Glomerular endothelial cell (primary cell): ENCODE measurements around the gene SCN3A. TPM values are rescaled to one million over a fixed set of nuclear protein-coding genes. Genes with fewer than 3 reads are reported as not detected.

Experiments used
- DNase-seq: peaks from one replicate; pipeline ENCODE4 v3.0.0-alpha.2; 2011; ENCODE audit warnings: low read depth, low spot score; ENCODE audit errors: extremely low read depth
- total RNA-seq: library from RNA; depleted of rRNA; stranded (reverse); fragments of >200 nt; gene quantifications from 2 replicates; pipeline ENCODE4 v1.2.3, GENCODE V29; 2015

Gene SCN3A
- total RNA-seq, 1 donor from 2014 or later: 0.35 TPM

DNA sequence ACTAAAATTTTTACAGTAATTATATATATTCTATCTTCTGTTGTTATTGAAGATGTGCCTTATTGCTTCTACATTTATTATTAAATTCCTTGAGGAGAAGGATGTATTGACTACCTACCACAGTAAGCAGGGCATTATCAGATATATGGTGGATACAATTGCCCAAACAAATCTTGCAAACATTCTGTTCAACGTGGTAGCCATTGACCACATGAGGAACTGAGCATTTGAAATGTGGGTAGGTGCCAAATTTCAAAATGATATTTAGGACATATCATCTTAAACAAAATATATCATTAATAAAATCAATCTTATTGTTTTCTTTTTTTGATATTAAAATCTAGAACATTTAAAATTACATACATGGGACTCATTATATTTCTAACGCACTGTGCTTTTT lies 11.1 kb downstream of the SCN3A start:
- no peak for DNase-seq

DNA sequence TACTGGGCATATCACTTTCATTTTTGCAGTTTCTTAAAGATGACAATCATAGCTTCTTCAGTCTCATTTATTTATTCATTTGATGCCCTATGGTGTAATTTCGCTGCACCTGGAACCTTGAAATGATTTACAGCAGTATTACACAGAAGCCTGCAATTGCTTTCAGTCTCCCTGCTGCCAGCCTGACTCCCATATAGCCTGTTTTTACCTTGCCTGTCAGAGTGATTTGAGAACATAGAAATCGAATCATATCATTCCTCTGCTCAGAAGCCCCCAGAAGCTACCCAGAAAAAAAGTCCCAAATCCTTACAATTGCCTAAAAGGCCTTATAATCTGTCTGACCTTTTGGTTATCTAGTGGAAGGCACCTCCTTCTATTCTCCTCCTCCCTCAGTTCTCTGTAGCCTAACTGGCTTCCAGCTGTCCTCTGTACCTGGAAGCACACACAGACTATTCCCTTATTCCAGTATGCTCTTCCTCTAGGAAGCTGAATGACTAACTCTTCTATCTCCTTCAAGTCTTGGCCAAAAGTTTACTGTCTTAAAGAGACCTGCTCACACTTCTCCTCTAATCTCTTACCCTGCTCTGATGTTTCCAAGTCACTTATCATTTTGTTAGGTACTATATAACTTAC lies 12.6 kb downstream of the SCN3A start:
- DNase-seq: no peak

GRCh38 chr2:165185633-165186032 lies 18.2 kb downstream of the SCN3A start:
- DNase-seq: no peak

- DNase-seq: no peak
These were observed 21.8 kb downstream of the SCN3A start for GRCh38 chr2:165182029-165182428.

- no peak for DNase-seq
These were observed 27.1 kb downstream of the SCN3A start for GRCh38 chr2:165176780-165177179.

DNA sequence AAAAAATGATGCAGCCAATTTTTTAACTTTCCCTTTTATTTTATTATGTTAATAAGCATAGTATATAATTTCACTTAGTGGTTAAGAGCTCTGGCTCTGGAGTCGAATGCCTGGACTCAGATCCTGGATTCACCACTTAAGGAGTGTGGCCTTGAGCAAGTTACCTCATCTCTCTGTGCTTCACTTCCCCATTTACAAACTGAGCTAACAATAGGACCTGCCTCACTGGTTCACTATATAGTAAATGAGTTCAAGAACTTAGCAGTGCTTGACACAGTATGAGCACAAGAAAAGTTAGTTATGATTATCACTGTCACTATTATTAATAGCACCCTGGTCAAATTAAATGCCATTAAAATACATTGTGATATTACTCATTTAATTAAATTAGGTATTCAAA lies 30.6 kb downstream of the SCN3A start:
- no peak for DNase-seq

GRCh38 chr2:165164201-165164600 lies 39.6 kb downstream of the SCN3A start:
- DNase-seq: no peak

- DNase-seq: no peak
These were observed 40.1 kb downstream of the SCN3A start for GRCh38 chr2:165163761-165164160.

GRCh38 chr2:165162466-165162865 lies 41.4 kb downstream of the SCN3A start:
- DNase-seq: no peak

- DNase-seq: no peak
These were observed 42.3 kb downstream of the SCN3A start for GRCh38 chr2:165161510-165161909.

DNA sequence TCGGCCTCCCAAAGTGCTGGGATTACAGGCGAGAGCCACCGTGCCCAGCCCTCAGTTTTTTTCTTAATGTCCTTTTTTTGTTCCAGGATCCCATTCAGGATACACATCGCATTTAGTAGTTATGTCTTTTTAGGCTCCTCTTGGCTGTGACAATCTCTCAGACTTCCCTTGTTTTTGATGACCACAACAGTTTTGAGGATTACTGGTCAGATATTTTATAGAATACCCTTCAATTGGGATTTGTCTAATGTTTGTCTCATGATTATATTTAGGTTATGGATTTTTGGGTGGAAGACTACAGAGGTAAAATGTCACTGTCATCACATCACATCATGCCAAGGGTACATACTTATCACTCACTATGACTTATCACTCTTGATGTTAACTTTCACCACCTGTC lies 46.7 kb downstream of the SCN3A start:
- DNase-seq: no peak

DNA sequence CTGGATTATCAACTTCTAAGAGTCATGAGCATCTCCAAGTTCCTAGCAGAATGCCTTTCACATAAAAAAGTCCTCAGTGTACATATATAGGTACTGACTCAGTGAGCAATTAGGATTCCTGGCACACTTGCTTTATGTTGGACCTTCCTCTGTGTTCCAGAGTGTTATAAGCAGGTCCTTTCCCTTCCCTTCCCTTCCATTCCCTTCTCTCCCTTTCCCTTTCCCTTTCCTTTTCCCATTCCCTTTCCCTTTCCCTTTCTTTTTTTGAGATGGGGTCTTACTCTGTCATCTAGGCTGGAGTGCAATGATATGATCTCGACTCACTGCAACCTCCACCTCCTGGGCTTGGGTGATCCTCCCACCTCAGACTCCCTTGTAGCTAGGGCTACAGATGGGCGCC lies 48.7 kb downstream of the SCN3A start:
- DNase-seq: no peak

GRCh38 chr2:165149439-165149838 lies 54.4 kb downstream of the SCN3A start:
- no peak for DNase-seq

DNA sequence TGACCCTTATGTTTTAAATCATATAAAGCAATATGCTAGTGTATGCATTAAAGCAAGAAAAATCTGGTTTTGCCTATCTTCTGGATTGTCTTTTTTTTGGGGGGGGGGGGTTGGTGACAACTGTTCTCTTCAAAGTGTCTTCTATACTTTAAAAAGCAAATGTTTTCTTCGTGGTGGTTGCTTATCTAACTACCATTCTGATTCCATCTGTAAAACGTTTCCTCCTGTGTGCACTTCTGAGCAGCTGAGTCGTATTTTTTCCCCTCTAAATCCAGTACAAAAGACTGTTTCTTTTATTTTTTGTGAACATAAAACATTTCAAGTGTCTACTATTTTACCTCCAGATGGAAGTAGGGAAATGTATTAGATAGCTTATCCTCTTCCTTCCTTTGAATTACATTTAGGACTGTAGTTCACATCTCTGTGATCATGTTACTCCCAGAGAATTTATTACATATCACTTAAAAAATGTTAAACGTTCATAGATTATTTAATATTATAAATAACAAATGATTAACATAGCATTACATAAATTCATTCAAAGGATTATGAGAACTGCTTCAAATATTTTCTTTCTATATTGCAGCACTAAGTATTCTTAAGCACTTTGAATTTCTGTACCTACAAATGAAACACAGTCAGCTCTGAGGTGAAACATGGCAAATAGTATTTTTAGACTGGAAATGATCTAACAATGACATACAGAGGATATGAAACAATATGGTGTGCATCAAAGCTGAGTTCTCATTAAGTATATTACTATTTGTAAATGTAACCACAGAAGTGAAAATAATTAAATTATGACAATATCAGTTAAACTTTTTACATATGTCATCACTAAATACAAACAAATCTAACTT lies 56.4 kb downstream of the SCN3A start:
- DNase-seq: no peak

DNA sequence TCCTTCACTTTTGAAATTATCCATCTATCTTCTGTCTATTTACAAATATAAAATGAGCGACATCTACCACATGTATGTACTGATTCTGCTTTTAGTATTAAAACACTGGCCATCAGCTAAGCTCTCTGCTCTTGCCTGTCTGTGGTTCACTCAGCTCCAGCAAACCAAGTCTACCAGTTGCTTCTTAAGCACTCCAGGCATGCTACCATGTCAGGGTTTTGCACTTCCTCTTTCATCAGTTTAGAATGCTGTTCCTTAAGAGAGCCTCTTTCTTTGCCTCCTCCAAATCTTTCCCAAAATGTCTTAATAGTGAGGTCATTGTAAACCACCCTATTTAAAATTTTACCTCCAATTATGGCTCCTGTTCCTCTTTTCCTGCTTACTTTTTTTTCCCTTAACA lies 59.5 kb downstream of the SCN3A start:
- no peak for DNase-seq

- no peak for DNase-seq
These were observed 62.1 kb downstream of the SCN3A start for GRCh38 chr2:165141601-165142354.

- no peak for DNase-seq
These were observed 77.6 kb downstream of the SCN3A start for GRCh38 chr2:165126244-165126643.

DNA sequence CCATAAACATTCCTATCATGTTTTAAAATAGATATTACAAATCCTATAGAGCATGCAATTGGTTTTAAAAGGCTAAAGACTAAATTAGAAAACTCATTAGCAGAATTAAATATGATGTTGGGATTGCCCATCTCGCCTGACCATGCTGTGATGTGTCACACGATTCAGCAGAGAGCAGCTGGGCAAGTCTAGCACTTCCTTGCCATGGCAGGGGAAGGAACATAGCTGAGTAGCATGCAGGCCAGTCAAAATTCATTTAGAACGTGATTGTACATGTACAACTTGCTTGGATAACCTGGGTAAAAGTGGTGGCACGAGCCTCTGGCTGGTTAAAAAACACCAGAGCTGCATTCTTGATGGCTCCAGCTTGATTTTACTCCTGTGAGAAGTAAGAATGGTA lies 81.3 kb downstream of the SCN3A start:
- DNase-seq: no peak

DNA sequence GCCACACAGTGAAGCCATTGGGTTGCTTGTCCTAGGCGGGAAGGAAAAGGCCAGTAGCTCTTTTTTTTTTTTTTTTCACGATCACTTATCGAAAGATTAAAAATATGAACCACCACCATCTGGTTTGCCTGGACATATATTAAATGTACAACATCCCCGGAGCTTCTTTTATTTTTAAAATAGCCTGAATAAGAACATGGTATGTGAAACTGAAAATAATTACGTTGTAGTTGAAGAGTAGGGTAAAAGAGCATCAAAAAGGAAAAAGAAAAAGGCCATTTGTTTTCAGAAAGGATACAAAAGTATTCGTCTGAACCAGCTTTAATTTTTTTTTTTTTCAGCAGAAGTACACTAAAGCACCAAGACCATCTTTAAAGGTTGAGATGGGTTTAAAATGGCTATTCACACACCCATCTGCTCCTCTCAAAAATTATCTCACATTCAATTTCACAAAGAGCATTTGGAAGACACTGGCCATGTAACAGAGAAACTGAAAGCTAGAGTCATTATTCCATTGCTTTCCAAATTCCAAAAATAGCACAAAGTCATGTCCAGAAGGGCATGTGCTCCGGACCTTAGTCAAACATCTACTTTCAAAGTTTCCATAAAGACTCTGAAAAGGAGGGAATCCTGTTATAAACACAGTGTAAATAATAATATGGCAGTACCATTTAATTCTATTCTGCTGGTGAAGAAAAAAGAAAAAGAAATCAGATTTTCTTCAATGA lies 82.9 kb downstream of the SCN3A start:
- no peak for DNase-seq

- DNase-seq: no peak
These were observed 88.6 kb downstream of the SCN3A start for GRCh38 chr2:165115258-165115657.

DNA sequence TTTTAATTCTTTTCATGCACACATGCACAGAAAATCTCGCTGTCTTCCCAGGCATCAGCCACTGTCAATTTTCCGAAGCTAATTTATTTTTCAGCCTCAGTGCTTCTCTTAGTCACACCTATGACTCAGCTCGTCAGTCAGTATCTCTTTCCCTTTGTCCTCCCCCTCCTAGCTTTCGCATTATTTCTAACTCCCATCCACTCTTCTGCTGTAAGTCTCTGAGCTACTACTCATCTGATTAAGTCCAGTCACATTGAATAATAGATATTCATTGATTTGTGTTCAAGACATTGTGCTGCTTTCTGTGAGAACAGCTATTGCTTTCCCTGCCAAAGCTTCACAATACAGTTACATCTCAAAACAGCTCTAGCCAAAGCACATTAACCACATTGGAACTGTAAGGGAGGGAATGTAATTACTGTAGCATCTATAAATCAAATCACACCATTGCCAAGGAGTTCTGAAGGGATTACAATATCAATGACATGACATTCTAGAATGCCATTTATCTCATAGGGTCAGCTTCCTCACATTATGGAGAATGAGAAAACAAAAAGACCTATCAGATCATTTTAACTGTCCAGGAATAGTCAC lies 89.4 kb downstream of the SCN3A start:
- no peak for DNase-seq
